ENCODE measurements around the gene KCNJ11. TPM values are rescaled to one million over a fixed set of nuclear protein-coding genes. Genes with fewer than 3 reads are reported as not detected.

KCNJ11 gene
- total and polyA plus RNA-seq, 2 of the 4 experiments (the other 2 are of a cell fraction) = not detected

- CTCF ChIA-PET = no interaction called here
- no CpG with 5 or more reads among the region's 2 CpGs for WGBS, 2 experiments (ENCODE audit: extremely low coverage in 2 of 2, insufficient read length in 1 of 2)
- H2AK5ac ChIP-seq (ENCODE audit: low read depth, low read length) = no peak overlapping the region
Measured at GRCh38 chr11:17369684-17370243, 18.7 kb downstream of the KCNJ11 start.

More at GRCh38 chr11:17369684-17370243, 18.7 kb downstream of the KCNJ11 start:
- Histone ChIP-seq H3K56ac (ENCODE audit: extremely low read depth, insufficient read depth, low read length) (no peak overlapping the region), H3K18ac (ENCODE audit: low read depth, low read length) (no peak overlapping the region), H3K9me3 (ENCODE audit: control insufficient read depth, insufficient read depth, low read length) (peaks cover 47% of the 10 kb centered on the region), H3K23ac (ENCODE audit: low read depth, low read length) (no peak overlapping the region), H2BK5ac (ENCODE audit: low read depth, low read length, poor library complexity, severe bottlenecking) (no peak overlapping the region), H2BK20ac (ENCODE audit: low read depth, low read length) (no peak overlapping the region), H3K36me3 (ENCODE audit: control insufficient read depth, insufficient read depth, low read length) (peaks cover 43% of the 10 kb centered on the region), H2BK120ac (ENCODE audit: low read depth, low read length) (no peak overlapping the region), H3K4me2 (ENCODE audit: low read depth, low read length) (no peak overlapping the region), H3K27me3 (ENCODE audit: control insufficient read depth, insufficient read depth, low read length) (no peaks in the 10 kb centered on the region), H3K9me1 (ENCODE audit: insufficient read depth, low read length) (no peaks in the 10 kb centered on the region), H2AK9ac (replicated peaks; ENCODE audit: low read depth, low read length, poor library complexity) (no peak overlapping the region), H3K9ac (ENCODE audit: low read depth, low read length) (no peak overlapping the region), H4K91ac (ENCODE audit: insufficient read depth, low read depth, low read length) (no peak overlapping the region), H2BK15ac (ENCODE audit: low read depth, low read length) (no peak overlapping the region), H3K4me3 (ENCODE audit: insufficient read depth, low read depth, low read length) (no peak overlapping the region), H3K14ac (replicated peaks; ENCODE audit: low read depth, low read length) (no peak overlapping the region), H2AFZ (replicated peaks; ENCODE audit: low read length, poor library complexity) (no peak overlapping the region), H3K27ac (ENCODE audit: insufficient read depth, low read length) (no peak overlapping the region), H3K79me1 (ENCODE audit: low read depth in 1 of 2, low read length in 2 of 2) (no peaks in the 10 kb centered on the region), H4K8ac (ENCODE audit: low read depth in 2 of 2, low read length in 2 of 2) (no peak overlapping the region), H3K4ac (ENCODE audit: low read depth, low read length) (no peak overlapping the region), H4K20me1 (ENCODE audit: insufficient read depth, low read length) (no peaks in the 10 kb centered on the region), H3K4me1 (ENCODE audit: control insufficient read depth, insufficient read depth, low read length) (no peaks in the 10 kb centered on the region), H4K5ac (ENCODE audit: low read depth, low read length) (no peak overlapping the region)
- dilution Hi-C loops (cut with HindIII; ENCODE audit: low sequenced_read_pairs, unreplicated experiment) (no loop called here), intact Hi-C loops (cut with micrococcal nuclease) (no loop called here), in situ Hi-C loops (cut with MboI; ENCODE audit: low sequenced_read_pairs) (no loop called here)
- DNase-seq (no peak), ATAC-seq (ENCODE audit: low read depth) (no peak)
- POLR2A ChIA-PET (ENCODE audit: unreplicated experiment) = no interaction called here
- no TSS peak for BruUV-seq (replicated peaks)
- no peak for TF ChIP-seq ELK1 (IDR thresholded peaks at IDR 0.05; ENCODE audit: borderline replicate concordance, low read depth, low read length)
- TF ChIP-seq NFE2L2 (IDR thresholded peaks at IDR 0.05; ENCODE audit: low read depth, low read length) = no peak
- TF ChIP-seq MAFK (IDR thresholded peaks at IDR 0.05; ENCODE audit: low read depth, low read length) = no peak
- TF ChIP-seq CTCF (conservative IDR thresholded peaks at IDR 0.05; ENCODE audit: low read depth, low read length) = no peak
- no peak for TF ChIP-seq CHD1 (IDR thresholded peaks at IDR 0.05; ENCODE audit: low read depth, low read length)
